G401 (cell line): ENCODE measurements around the gene PDILT. TPM values are rescaled to one million over a fixed set of nuclear protein-coding genes. Genes with fewer than 3 reads are reported as not detected.
"Not testable (repeated sequence)": the region's sequence is repeated elsewhere in the genome, so short reads cannot be mapped to it uniquely, and the experiment has no call there.

ENCODE experiments used
- DNase-seq: peaks from one replicate; pipeline ENCODE4 v3.0.0-alpha.2; 2015; ENCODE audit warnings: low spot score
- in situ Hi-C: cut with HindIII; loops from 2 replicates; pipeline ENCODE4 v1.10.0; 2016; ENCODE audit warnings: low sequenced_read_pairs, mixed read lengths
- total RNA-seq: library from RNA; depleted of rRNA; stranded (reverse); fragments of >200 nt; shearing (Covaris generic); gene quantifications from 2 replicates; pipeline ENCODE4 v1.2.3, GENCODE V29; 2014; rRNA removed

The PDILT gene
- total RNA-seq, 1 experiment from 2014 or later: not detected

DNA sequence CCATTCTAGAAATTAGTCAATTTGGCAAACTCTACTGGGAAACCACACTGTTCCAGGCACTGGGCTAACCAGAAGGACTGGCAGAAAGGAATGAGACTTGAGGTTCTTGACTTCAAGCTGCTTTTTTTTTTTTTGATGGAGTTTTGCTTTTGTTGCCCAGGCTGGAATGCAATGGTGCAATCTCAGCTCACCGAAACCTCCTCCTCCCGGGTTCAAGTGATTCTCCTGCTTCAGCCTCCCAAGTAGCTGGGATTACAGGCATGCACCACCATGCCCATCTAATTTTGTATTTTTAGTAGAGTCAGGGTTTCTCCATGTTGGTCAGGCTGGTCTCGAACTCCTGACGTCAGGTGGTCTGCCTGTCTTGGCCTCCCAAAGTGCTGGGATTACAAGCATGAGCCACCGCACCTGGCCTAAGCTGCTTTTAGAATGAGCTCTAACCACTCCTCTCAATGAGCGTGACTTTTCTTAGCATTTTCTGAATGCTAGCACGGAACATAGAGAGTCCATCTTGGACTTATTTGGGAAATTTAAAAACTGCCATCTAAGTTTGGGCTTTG lies 91.9 kb downstream of the PDILT start:
- DNase-seq, in situ Hi-C loops: not testable (repeated sequence)

DNA sequence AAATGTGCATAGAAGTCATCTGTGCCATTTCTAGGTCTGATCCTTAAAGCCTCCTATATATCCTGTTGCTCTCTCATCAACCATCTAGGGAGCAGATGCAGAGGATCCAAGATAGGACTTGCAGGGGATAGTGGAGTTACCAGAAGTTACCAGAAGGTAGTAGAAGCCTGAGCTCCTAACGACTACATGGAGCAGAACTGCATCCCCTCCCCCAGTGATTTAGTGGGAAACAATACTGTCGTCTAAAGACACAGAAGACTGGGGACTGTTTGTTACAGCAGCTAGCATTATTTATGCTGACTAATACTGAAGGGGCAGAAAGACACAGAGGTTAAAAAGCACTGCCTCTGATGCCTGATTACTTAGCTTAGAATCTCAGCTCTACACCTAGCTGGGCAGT lies 93.0 kb downstream of the PDILT start:
- DNase-seq: no peak
- in situ Hi-C loops: no loop called here

DNA sequence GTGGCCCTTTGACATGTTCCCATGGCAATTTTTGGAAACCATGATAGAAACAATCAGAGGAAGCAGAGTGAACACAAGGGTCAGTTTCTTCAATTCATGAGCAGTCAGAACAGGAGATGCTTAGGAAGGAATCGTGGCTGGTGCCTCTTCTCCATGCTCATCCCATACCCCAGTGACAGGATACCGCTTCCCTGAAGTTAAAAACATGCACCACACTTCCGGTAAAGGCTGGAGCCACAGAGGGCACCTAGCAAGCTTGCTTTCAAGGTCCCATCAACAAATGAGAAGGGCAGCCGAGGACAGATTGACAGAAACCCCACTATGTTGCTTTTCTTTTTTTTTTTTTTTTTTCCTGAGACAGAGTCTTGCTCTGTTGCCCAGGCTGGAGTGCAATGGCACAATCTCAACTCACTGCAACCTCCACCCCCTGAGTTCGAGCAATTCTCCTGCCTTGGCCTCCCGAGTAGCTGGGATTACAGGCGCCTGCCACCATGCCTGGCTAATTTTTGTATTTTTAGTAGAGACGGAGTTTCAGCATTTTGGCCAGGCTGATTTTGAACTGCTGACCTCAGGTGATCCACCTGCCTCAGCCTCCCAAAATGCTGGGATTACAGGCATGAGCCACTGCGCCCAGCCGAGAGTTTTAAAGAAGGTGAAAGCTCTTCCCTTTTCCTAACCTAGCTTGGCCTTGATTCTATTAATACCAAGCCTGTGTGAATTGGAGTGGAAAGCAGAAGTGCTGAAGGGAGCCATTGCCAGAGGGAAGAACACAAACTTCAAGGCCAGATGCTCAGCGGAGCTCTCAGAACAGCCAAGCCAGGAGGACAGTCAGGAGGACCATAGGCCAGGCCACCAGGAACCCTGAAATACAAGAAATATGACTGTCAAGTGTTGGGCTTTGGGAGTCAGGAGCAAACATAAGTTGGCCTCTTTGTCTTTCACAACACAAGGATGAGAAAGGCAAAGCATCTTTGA lies 93.8 kb downstream of the PDILT start:
- in situ Hi-C loops: no loop called here
- no peak for DNase-seq

DNA sequence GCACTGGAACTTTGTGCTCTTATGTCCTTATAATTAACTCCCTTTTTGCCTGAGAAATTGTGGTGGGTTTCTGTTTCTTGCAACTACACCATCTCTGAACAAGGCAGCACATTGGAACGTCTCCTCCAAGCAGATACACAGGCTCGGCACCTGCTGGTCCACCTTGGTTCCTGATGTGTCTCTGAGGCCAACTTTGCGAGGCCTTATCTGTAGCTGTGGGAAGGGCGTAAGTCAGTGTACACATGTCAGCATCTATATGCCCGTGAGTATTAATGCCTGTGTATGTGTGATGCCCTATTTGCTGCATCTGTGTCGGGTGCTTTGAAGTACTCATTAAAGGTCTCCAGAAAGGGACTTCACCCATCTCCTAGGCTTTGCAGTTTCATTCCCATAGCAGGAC lies 94.8 kb downstream of the PDILT start:
- no peak for DNase-seq
- in situ Hi-C loops: no loop called here

Other genes with a start within 250 kb of the PDILT start
- gene GP2, start 77.2 kb downstream of the PDILT start, total RNA-seq: not detected in 2 replicates
- gene UMOD, start 52.0 kb downstream of the PDILT start, total RNA-seq: not detected in 2 replicates
- gene ACSM5, start 4.8 kb upstream of the PDILT start, total RNA-seq: not detected in 2 replicates
- not detected in 2 replicates for gene ACSM2A, start 46.8 kb upstream of the PDILT start, total RNA-seq
- not detected in 2 replicates for gene ACSM2B, start 171.6 kb upstream of the PDILT start, total RNA-seq